GM19438 (cell line): ENCODE measurements around the gene TEX26.

Experiments
- ATAC-seq: cut with Tn5 transposase; IDR thresholded peaks from one replicate; pipeline ENCODE4 v1.9.1; 2021; ENCODE audit warnings: low read depth; ENCODE audit not compliant: unreplicated experiment

TEX26 gene

GRCh38 chr13:30932481-30933353, at the start of gene TEX26:
Gene TEX26 (plus strand): TSS chr13:30932656. CDS start chr13:30932716, 60 bp downstream.
- ATAC-seq: no peak

- ATAC-seq: no peak
Measured at GRCh38 chr13:30882996-30883766, 49.3 kb upstream of the TEX26 start.

GRCh38 chr13:30884543-30884942, 47.9 kb upstream of the TEX26 start:
- ATAC-seq: no peak

- no peak for ATAC-seq
Measured at GRCh38 chr13:30889196-30889690, 43.2 kb upstream of the TEX26 start.

GRCh38 chr13:30892966-30893365, 39.5 kb upstream of the TEX26 start:
- ATAC-seq: no peak

- no peak for ATAC-seq
Measured at GRCh38 chr13:30895773-30896172, 36.7 kb upstream of the TEX26 start.

- ATAC-seq: no peak
Measured at GRCh38 chr13:30898070-30898469, 34.4 kb upstream of the TEX26 start.

- no peak for ATAC-seq
Measured at GRCh38 chr13:30898678-30899241, 33.7 kb upstream of the TEX26 start.

- no peak for ATAC-seq
Measured at GRCh38 chr13:30900436-30900835, 32.0 kb upstream of the TEX26 start.

GRCh38 chr13:30900952-30901749, 31.3 kb upstream of the TEX26 start:
- ATAC-seq: no peak

GRCh38 chr13:30904043-30904442, 28.4 kb upstream of the TEX26 start:
- ATAC-seq: no peak

- no peak for ATAC-seq
Measured at GRCh38 chr13:30905932-30906383, 26.5 kb upstream of the TEX26 start, which contains the start of gene MEDAG. Gene MEDAG (plus strand): TSS chr13:30906271. CDS start chr13:30906516, 245 bp downstream.

- ATAC-seq: no peak
Measured at GRCh38 chr13:30906411-30907051, 25.9 kb upstream of the TEX26 start.

GRCh38 chr13:30907121-30907861, 25.2 kb upstream of the TEX26 start:
- ATAC-seq: no peak

- no peak for ATAC-seq
Measured at GRCh38 chr13:30908416-30908980, 24.0 kb upstream of the TEX26 start.

GRCh38 chr13:30910676-30911075, 21.8 kb upstream of the TEX26 start:
- ATAC-seq: no peak

- ATAC-seq: no peak
Measured at GRCh38 chr13:30915691-30916541, 16.5 kb upstream of the TEX26 start.

- no peak for ATAC-seq
Measured at GRCh38 chr13:30916991-30917390, 15.5 kb upstream of the TEX26 start.
